HG03066 (cell line): ENCODE results near the gene ALLC.
"Not testable (repeated sequence)": the region's sequence is repeated elsewhere in the genome, so short reads cannot be mapped to it uniquely, and the experiment has no call there.

Source experiments
- ATAC-seq: cut with Tn5 transposase; IDR thresholded peaks from one replicate; pipeline ENCODE4 v1.9.1; 2021; ENCODE audit warnings: low read depth; ENCODE audit not compliant: unreplicated experiment

Gene ALLC

DNA sequence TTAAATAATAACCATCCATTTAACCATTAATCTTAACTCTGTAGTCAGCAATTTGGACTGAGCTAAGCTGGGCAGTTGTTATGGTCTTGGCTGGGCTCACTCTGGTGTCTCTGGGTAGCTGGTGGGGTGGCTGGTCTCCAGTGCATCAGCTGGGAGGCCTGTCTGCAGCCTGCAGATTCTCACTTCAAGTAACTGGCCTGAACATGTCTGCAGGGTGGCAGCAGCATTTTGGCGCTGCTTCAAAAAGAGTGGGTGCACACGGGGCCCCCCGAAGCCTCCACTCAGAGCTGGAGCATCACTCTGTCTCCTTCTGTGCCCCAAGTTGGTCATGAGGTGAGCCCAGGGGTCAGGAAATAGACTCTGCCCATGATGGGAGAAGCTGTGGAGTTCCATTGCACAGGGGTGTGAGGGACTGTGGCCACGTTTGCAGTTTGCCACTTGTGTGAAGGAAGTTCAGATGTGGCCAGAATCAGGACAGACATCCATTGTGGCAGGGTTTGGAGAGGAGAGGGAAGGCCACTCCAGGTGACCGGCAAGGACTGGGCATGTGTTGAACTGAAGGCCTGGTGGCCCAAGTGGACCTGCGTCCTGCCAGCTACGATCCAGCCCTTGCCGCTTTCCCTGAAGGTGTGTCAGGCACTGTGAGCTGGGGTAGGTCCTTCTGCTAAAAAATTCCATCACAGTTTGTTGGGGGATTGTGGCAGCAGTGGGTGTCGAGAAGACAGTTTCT lies 4.9 kb upstream of the ALLC start:
- no peak for ATAC-seq

DNA sequence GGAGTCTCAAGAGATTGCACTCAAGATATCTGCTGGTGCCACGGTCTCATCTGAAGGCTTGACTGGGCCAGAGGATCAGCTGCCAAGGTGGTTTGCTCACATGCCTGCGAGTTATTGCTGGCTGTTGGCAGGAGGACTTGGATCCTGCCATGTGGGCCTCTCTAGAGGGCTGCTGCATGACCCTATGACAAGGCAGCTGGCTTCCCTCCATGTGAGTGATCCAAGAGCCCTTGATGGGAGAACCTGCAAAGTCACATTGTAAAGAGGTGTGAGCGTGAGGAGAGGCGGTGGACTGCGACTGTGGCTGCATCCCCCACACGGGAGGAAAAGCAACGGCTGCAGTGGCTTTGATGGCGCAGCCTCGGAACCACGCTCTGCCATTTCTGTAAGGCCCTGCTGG lies 4.0 kb upstream of the ALLC start:
- ATAC-seq, result no peak

DNA sequence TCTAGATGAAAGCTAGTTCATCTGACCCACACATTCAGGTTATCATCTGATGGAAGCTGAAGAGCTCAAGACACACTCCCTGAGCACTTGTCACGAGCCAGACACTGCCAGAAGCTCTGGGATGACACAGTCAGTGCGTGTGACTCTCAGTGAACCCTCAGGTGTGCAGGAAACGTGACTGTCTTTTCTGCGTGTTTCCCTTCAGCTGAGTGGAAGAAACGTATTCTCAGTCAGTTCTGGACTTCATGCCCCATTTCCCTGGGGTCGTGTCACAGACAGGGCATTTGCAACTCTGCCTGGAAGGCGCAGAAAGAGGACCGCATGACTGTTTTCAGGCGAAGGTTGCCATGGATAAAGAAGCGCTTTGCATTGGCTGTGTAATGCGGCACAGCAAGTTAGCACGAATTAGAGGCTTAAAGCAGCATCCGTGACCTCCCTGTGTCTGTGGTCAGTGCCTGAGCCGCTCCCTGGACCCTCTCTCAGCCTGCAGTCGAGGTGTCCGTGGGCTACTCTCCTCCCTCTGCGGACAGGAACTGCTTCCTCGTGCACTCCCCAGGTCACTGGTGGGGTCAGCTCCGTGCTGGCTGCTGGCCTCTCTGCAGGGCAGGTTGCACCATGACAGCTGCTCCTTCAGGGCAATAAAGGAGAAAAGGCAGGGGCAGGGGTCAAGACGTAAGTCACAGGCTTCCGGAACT lies 3.3 kb upstream of the ALLC start:
- ATAC-seq, result no peak

DNA sequence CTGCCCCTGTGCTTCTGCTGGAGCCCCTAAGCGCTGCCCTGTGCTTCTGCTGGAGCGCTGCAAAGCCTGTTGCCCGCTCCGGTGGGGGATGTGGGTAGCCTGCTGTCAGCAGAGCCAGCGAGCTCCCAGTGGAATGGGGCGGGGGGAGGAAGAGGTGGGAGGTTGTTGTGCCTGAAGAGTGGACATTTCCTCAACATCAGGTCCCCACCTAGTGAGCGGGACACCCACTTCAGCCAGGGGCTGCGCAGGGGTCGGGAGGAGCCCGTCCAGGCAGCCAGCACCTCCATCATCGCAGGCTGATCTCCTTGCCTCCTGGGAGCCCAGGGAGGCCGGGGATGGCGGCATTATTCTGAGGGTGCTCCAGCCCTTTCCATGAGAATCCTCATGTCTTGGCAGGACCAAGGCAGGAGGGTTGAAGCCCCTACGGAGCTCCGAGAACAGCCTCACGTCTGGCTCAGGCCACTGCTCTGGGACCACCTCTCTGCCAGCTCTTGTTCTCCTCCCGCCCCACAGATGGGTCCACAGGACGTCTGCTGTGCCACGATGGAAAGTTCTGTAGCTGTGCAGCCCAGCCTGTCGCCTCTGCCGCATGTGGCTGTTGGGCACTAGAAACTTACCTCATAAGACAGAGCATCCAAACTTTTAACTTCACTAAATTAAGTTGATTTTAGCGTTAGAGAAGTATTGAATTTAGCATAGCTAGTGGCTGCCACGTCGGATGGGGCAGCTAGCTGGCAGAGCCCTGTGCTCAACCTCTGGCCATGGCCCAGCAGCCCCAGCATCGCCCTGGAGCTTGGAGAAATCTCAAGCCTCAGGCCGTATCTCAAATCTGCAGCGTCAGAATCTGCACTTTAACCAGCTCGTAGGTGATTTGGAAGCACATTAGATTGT lies 1.9 kb upstream of the ALLC start:
- ATAC-seq, result no peak

DNA sequence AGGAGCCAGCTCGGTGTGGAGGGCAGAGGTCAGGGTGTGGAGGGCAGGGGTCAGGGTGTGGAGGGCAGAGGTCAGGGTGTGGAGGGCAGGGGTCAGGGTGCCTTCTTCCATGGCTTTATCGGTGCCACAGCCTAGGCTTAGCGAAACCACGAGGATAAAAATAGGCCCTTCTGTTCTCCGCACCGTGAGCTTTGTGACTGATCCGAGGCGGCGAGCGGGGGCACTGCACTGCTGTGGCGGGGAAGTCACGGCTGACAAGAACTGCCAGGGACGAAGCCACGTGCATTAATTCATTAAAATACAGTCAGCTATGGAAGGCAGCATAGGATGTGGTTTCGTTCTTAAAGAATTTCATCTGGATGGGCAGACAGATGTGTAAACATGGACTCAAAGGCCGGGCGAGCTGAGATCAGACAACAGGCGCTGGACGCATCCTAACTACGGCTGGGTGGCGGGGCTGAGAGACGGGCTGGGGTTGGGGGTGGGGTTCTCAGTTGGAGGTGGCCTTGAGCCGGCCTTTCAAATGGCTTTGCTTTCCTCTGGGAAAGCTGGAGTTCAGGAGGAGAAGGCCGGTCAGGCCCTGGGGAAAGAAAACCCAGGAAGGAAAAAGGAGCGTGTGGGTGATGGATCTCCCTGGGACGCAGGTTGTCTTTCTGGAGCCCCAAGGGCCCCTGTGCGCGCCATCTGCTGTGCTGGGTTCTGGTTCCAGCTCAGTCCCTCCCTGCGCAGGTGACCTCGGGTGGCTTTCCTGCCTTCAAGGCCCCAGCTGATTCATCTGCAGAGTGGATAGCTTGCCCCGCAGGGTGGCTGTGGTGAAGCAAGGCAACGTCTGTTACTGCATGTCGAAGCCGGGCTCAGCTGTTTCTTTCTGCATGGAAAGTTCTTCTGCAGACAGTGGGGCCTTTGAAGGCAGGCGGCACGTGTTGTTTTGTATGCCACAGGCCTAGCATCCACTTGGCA lies 958 bp upstream of the ALLC start:
- ATAC-seq, result no peak

DNA sequence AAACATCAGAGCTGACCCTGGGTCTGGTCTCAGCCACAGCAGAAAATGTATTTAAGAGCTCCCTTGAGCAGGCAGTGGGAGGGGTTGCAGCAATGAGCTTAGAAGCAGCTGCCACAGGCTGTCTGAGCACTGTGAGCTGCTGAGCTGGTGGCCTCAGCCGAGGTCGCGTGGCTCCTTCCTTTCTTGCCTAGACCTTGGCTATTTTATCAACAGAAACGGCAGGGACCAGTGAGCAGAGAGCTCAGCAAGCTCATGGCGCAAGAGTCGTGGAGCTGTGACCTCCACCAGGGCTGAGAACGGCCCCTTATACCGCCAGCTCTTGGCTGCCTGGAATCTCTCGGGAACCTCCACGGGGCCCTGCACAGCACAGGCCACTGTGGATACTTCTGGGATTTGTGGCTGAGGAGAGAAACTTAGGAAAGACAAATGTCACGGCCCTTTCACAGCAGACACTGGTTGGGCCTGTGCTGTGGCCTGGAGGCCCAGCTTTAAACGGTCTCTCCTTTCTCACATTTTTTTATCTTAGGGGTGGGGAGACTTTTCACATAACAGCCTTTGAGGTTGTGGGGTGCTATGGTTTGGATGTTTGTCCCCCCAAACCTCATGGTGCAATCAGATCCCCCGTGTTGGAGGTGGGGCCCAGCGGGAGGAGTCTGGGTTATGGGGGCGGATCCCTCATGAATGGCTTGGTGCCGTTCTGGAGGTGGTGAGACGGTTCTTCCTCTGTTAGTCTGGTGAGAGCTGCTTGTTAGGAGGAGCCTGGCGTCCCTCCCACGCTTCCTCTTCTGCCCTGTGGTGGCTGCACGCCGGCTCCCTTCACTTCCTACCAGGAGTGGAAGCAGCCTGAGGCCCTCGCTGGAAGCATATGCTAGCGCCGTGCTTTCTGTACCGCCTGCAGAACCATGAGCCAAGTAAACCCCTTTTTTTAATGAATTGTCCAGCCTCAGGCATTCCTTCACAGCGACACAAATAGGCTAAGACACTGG lies 1.7 kb downstream of the ALLC start:
- ATAC-seq, result no peak

DNA sequence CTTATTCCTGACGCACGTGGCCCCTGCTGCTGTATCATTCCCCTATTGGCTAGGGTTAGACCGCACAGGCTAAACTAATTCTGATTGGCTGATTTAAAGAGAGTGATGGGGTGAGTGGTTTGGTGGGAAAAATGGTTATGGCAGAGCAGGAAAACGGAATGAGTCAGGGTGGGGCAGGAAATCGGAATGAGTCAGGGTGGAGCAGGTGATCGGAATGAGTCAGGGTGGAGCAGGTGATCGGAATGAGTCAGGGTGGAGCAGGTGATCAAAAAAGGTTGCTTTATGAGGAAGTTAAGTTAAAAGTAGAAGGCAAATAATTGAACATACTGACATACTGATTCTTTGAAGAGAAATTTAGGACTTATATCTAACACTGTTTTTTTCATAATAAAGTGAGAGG lies 2.6 kb downstream of the ALLC start:
- not testable (repeated sequence) for ATAC-seq

DNA sequence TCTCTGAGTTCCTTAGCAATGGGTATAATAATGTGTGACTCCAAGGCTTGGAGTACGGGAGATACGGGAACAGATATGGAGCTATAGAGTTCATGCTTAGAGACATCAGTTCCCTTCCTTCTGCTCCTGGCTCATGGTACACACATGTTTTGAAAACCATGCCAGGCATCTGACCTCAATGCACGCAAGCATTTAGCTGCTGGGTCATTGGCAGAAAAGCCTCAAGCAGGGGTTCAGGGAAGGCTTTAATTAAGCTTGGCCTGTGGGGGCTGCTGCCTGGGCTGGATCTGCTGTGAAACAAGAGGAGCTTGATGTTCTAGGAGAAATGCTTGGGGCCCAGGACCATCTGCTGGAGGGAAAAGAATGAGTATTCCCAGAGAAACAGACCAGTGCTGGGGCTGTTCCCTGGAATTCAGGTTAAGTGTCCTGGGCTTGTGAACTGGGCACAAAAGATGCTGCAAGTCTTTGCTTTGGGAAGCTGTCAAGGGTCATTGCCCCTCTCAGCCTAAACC lies 3.2 kb downstream of the ALLC start:
- ATAC-seq, result no peak

DNA sequence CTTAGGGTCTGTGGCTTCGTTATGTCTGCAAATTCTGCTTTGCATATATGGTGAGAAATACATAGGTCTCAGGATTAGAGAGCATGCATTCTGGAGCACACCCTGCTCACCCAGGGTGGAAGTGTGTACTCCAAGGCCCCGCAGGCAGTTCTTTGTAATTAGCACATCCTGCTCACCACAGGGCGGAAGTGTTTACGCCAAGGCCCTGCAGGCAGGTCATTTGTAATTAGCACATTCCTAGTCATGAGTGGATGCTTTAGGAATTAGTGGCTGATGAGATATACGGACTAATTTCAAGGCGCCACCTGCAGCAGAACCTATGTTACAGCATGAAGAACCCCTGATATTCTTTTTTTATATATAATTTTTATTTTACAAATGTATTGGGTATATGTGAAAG lies 4.2 kb downstream of the ALLC start:
- no peak for ATAC-seq

DNA sequence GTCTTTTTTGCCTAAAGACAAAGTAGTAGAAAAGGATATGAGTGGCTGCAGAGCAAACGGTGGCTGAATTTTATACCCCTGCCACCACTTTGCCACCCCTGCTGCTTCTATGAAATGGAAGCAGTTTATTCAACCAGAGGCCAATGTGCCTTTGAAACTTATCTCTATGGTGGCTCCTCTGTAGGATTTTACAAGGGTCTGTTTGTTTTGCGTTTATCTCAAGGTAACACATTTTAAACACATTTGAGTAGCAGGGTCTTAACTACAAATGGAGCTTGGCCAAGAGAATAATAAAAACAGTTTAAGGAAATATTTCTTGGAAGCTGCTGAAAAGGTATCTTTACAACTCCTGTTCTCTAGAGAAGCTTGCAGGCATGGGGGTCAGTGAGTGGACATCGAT lies 6.1 kb downstream of the ALLC start:
- ATAC-seq, result no peak

DNA sequence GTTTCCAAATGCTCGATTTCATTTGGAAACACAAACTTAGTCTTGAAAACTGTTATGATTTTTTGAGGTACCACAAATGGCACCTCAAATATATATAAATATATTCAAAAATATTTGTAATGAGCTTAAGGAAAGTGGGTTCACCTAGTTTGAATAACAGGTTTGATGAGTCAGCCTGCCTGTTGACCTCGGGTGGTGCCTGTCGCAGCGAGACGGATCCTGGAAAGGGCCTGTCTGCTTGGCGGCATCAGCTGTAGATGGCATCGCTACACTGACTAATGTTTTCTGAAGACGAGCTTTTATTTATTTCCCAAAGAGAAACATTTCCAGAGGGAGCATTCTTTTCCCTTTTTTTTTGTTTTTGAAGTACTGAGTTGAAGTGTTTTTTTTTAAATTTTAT lies 6.9 kb downstream of the ALLC start:
- ATAC-seq, result no peak

DNA sequence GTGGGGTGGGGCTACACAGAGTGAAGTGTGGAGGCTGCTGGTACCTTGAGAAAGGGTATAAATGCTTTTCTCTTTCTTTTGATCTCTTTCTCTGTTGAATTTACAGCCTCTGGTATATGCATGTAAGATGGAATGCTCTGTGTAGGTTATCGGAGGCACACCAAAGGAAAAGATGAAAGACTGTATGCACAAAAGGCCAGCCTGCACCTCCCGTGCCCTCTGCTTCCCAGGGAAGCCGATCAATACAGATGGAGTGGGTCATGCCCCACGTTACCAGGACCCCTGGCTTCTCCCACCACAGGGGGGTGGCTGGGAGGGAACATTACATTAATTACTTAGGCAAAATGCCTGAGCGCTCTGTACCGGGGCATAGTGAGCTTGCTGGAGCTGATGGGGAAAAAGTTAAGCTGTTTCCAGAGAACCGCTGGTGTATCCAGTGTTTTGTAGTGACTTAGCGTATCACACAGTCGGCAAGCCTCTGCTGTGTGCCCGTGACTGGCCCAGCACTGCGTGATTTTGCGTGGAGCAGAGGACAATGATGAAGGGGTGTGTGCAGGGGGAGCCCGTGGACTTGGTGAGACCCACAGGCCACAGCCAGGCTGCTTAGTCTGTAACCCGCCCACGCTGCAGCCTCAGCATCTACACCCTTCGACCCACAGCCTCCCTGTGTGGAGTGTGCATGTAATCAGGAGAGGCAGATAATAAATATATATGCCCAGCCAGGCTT lies 8.0 kb downstream of the ALLC start:
- ATAC-seq, result no peak

DNA sequence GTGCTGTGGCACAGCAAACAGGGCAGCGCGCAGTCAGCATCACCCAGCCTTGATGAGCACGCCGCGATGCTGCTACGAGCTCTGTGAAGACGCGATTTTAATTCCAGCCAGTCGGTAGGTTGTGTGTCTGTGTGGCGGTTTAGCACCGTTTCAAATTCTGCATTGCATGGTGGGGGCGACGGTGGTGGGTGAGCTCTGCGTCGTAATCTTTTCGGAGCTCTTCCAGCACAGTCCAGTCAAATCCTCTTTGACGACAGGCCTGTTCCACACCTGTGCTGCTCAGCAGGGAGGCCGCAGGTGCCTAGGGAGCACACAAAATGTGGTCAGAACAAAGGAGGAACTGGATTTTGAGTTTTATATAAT lies 8.6 kb downstream of the ALLC start:
- ATAC-seq, result no peak

DNA sequence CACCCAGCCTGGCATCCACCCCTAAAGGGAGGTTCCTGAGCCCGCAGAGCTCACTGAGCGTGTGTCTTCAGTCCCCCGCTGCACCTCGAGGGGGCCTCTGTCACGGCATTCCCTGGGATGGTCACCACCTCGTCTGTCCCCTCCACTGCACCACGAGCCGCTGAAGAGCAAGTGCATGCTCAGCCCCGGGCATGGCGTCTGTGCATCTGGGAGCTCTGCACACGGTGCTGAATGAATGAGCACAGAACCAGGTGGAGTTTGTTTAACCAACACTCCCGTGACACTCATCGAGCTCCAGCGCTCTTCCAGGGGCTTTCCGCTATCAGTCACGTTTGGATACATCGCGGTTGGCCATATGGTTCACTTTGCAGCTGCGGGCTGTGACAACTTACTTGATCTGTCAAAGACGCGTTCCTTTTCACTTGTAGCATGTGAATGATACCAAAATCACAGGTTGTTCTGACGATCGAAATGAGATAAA lies 9.2 kb downstream of the ALLC start:
- no peak for ATAC-seq

DNA sequence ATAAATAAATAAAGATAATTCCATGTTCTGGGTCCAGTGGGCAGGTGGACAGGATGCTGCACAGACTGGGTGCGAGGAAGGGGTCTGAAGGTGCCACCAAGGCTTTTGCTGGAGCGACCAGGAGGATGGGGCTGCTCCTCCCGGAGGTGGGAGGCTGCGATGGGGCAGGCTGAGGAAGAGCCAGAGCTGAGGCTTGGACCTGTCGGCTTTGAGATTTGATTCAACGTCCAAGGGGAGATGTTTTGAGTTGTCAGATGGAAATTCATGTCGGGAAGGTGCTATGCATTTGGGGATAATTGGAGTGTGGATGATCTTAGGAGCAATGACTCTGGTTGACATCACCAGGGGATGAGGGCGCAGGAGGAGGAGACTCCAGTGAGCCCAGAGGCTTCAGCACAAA lies 11.7 kb downstream of the ALLC start:
- ATAC-seq, result no peak

DNA sequence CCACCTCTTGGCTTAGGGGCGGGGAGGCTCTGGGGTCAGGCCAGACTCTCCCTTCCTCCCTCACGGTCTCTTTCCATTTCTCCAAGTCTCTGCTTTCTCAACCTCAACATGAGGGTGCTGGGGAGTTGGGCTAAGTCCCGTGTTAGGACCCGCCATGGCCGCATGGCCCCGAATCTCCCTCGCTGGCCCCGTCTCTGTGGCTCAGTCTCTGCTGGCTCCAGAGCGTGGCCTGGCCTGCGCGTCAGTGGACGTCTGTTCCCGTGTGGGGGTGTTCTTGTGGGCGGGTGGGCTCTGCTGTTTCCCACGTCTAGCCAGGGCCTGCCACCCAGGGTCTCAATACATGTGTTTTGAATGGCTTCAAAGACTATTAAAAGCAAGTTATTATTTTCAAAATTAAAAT lies 12.4 kb downstream of the ALLC start:
- no peak for ATAC-seq

DNA sequence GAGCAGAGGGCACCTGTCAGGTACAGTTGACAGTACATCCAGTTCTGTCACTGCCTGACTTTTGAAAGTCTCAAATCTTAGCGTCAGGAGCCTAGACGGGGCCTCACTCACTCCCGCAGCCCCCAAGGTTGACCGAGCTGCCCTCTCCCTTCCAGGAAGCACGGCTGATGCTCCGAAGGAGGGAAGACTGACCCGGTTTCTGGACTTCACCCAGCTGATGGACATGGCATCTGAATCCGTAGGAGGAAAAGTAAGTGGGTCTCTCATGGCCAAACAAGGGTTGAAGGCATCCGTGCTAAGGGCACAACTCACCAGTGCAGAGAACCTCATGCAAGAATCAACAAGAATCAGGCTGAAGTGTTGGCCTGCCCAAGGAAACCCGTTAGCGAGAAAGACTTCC lies 12.9 kb downstream of the ALLC start:
- no peak for ATAC-seq
